Fibroblast of villous mesenchyme (primary cell): ENCODE data around the gene COL12A1. TPM values are rescaled to one million over a fixed set of nuclear protein-coding genes. Genes with fewer than 3 reads are reported as not detected.
A peak's percentile ranks its signal among the peaks of the same experiment; 100 is the strongest.

ENCODE experiments used
- DNase-seq: peaks from one replicate; pipeline ENCODE4 v3.0.0-alpha.2; 2010; ENCODE audit warnings: low read depth
- H3K4me3 ChIP-seq: 2 replicates; pipeline ENCODE4 v1.5.1; 2011; ENCODE audit warnings: low read depth, mild to moderate bottlenecking, low read length
- CTCF ChIP-seq: IDR thresholded peaks from 2 replicates; pipeline ENCODE4 v1.5.1; 2012; ENCODE audit warnings: low read depth, mild to moderate bottlenecking, low read length; ENCODE audit not compliant: insufficient read depth
- total RNA-seq: library from RNA; depleted of rRNA; stranded (reverse); fragments of >200 nt; gene quantifications from 2 replicates; pipeline ENCODE4 v1.2.3, GENCODE V29; 2012

Gene COL12A1
- total RNA-seq, 1 donor = 1,107 TPM

DNA sequence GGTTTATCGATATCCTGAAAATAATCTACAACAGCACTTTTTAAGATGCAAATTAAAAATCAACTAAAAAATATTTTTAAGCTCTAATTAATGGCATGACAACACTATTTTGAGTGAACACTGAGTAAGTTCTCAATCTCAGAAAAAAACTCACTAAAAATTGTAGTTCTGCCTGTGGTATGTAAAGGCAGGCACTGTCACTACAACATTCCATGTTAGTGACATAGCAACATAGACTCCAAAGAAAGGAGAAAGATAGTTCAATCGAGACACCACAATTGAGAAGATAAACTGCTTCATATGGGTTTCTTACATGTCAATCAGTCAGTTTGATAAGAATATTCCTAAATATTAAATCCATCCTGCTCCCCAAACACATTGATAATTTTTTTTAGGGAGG, 38.0 kb downstream of the COL12A1 start:
- H3K4me3 ChIP-seq = no peak overlapping the region
- TF ChIP-seq CTCF = no peak
- no peak for DNase-seq

GRCh38 chr6:75167325-75167724, 38.5 kb downstream of the COL12A1 start:
- DNase-seq = no peak
- no peak for TF ChIP-seq CTCF
- no peak overlapping the region for H3K4me3 ChIP-seq

DNA sequence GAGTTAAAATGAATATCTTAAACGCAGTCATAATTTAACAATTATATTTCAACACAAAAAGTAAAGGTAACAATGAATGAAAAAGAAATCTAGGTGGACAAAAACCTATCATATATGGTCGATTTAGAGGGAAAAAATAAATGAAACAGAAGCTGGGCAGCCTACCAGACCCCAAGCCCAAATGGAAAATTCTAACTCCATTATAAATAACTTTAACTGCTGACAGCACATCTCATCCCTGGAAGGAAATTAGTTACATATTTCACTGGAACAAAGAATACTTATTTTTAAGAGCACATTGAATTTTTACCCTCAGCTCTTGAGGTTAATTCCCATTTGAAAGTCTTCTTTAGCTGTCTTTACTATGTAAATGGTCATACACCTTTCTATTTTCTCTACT, 39.1 kb downstream of the COL12A1 start:
- no peak overlapping the region for H3K4me3 ChIP-seq
- TF ChIP-seq CTCF = no peak
- no peak for DNase-seq

DNA sequence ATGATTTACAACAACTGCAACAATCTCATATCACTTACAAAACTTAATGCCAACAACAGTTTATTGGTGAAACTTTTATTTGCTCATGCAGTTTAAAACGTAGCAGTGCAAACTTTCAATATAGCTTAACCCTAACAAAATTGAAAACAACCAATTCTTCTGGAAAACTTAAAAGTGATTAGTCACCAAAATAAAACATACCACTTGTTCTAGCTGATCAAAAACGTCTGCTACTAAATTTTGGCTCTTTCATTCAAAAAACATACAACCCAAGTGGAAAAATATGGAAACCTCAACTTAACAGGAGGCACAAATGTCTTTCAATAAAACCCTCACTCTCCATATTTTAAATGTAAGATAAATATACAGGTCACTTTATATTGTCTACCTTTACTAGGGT, 39.6 kb downstream of the COL12A1 start:
- no peak overlapping the region for H3K4me3 ChIP-seq
- no peak for DNase-seq
- TF ChIP-seq CTCF = no peak

GRCh38 chr6:75158176-75158575, 47.7 kb downstream of the COL12A1 start:
- H3K4me3 ChIP-seq = no peak overlapping the region
- DNase-seq = peak; percentile 41
- no peak for TF ChIP-seq CTCF

- TF ChIP-seq CTCF = no peak
- no peak for DNase-seq
These were observed 48.5 kb downstream of the COL12A1 start for GRCh38 chr6:75157336-75157735.

GRCh38 chr6:75156186-75156878, 49.5 kb downstream of the COL12A1 start:
- no peak for TF ChIP-seq CTCF
- H3K4me3 ChIP-seq = no peak overlapping the region
- peak; percentile 72 for DNase-seq

More at GRCh38 chr6:75157336-75157735, 48.5 kb downstream of the COL12A1 start:
- H3K4me3 ChIP-seq = no peak overlapping the region
